OCI-LY3 (cell line): ENCODE data around the gene MAPK9.

Experiments used
- H2AFZ ChIP-seq: fragments of 200-600, 300-600 bp; shearing (Covaris generic); 2 replicates; pipeline ENCODE4 v1.6.0; 2014; ENCODE audit warnings: antibody characterized with exemption, low read depth, low read length
- H3K27ac ChIP-seq: fragments of 200-600, 300-600 bp; sonication (generic); 2 replicates; pipeline ENCODE4 v1.5.1; 2014; ENCODE audit warnings: mild to moderate bottlenecking, low read length, moderate library complexity, mixed read lengths
- H3K27me3 ChIP-seq: fragments of 200-600, 300-600 bp; sonication (generic); 2 replicates; pipeline ENCODE4 v1.6.1; 2014; ENCODE audit warnings: low read depth, low read length, mixed read lengths
- H3K36me3 ChIP-seq: fragments of 200-600, 300-600 bp; sonication (generic); replicated peaks from 2 replicates; pipeline ENCODE3; 2014; ENCODE audit warnings: low read depth, low read length, mixed read lengths
- H3K4me1 ChIP-seq: fragments of 300-600, 200-600 bp; sonication (generic); 2 replicates; pipeline ENCODE4 v1.6.1; 2014; ENCODE audit warnings: low read length, mixed read lengths
- H3K4me2 ChIP-seq: fragments of 200-600, 300-600 bp; sonication (generic); 2 replicates; pipeline ENCODE4 v1.6.1; 2014; ENCODE audit warnings: low read length, mixed read lengths
- H3K4me3 ChIP-seq: fragments of 300-600, 200-600 bp; sonication (generic); 2 replicates; pipeline ENCODE4 v1.5.1; 2014; ENCODE audit warnings: antibody characterized with exemption, mild to moderate bottlenecking, low read length, moderate library complexity
- H3K79me2 ChIP-seq: fragments of 300-600, 200-600 bp; shearing (Covaris generic); 2 replicates; pipeline ENCODE4 v1.6.1; 2014; ENCODE audit warnings: mild to moderate bottlenecking, low read length, mixed read lengths
- H3K9ac ChIP-seq: fragments of 300-600, 200-600 bp; shearing (Covaris generic); 2 replicates; pipeline ENCODE4 v1.6.0; 2014; ENCODE audit warnings: mild to moderate bottlenecking, low read length, moderate library complexity
- H3K9me3 ChIP-seq: fragments of 200-600, 300-600 bp; shearing (Covaris generic); 2 replicates; pipeline ENCODE4 v1.6.1; 2014; ENCODE audit warnings: low read length, mixed read lengths; ENCODE audit not compliant: insufficient read depth
- H4K20me1 ChIP-seq: fragments of 200-600, 300-600 bp; sonication (generic); 2 replicates; pipeline ENCODE4 v1.6.1; 2016; ENCODE audit warnings: low read length, mixed read lengths; ENCODE audit not compliant: insufficient read depth
- CTCF ChIP-seq: fragments of 200-600, 300-600 bp; sonication (generic); IDR thresholded peaks from 2 replicates; pipeline ENCODE4 v1.5.1; 2014; ENCODE audit warnings: antibody characterized with exemption, low read length, low read depth
- EZH2phosphoT487 ChIP-seq: fragments of 200-600 bp; shearing (Covaris generic); IDR thresholded peaks from 2 replicates; pipeline ENCODE4 v1.6.1; 2018; ENCODE audit warnings: antibody characterized with exemption, mixed run types, low read depth

MAPK9 gene

DNA sequence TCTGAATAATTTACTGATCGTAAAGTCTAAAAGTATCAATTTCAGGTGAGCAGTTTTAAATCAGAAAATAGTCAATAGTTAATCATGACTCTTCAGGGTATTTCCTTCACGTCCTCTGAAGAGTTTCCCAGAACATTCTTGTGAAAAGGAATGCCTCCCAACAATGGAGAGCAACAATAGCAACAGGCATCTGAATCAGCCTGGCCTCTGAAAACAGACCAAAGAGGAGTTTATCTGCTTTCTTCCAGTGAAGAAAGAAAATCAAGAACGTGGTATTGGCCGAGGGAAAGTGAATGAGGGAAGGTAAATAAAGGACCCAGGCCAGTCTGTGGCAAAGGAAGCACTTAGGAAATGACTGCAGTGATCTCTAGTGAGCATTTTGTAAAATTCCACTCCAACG is 56.8 kb downstream of the MAPK9 start:
- Histone ChIP-seq H3K4me3 (no peak overlapping the region), H3K27ac (no peak overlapping the region), H3K9ac (no peak overlapping the region), H3K9me3 (no peaks in the 10 kb centered on the region), H3K79me2 (no peaks in the 10 kb centered on the region), H3K4me1 (no peaks in the 10 kb centered on the region), H3K27me3 (no peaks in the 10 kb centered on the region), H2AFZ (no peak overlapping the region), H4K20me1 (no peaks in the 10 kb centered on the region), H3K4me2 (no peak overlapping the region), H3K36me3 (peaks cover 72% of the 10 kb centered on the region)
- TF ChIP-seq EZH2phosphoT487 (no peak), CTCF (no peak)

DNA sequence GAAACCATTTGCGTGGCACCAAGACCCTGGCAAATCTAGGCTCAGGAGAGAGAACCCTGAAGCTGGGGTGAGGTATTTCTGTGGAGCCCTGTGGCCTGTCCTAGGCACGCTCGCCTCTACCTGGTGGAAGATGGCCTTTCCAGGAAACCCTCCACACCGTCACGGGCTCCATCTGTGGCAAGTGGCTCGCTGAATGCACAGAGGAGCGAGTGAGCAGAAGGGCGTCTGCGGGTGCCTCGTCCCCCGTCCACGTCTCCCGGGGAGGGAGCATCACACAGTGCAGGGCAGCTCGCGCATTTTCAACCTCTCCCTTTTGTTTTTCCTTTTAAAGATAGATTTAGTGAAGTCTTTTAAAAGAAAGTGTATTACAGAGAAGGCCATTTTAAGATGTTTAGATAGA is 57.6 kb downstream of the MAPK9 start:
- Histone ChIP-seq H3K9me3 (no peaks in the 10 kb centered on the region), H4K20me1 (no peaks in the 10 kb centered on the region), H3K79me2 (no peaks in the 10 kb centered on the region), H3K36me3 (peaks cover 64% of the 10 kb centered on the region), H3K4me1 (no peaks in the 10 kb centered on the region), H3K27ac (no peak overlapping the region), H2AFZ (no peak overlapping the region), H3K4me2 (no peak overlapping the region), H3K27me3 (no peaks in the 10 kb centered on the region), H3K9ac (no peak overlapping the region), H3K4me3 (no peak overlapping the region)
- TF ChIP-seq CTCF (no peak), EZH2phosphoT487 (no peak)

DNA sequence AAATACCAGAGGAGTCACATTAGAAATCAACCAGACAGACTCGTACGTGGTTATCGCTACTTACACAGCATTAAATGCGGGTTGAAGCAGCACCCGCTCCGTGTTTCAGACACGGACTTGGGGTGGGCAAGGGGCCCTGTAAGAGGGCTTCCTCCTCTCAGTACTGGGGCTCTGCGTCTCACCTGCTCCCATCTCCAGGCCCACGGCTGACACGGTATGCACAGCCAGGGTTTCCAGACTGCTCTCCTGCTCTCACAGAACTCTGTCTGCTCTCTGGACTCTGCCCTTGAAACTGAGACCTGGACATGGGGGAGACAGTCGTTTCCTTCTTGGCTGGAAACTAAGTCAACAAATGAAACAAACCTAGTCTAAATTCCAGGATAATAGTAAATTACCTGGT is 58.2 kb downstream of the MAPK9 start:
- Histone ChIP-seq H3K9ac (no peak overlapping the region), H4K20me1 (no peaks in the 10 kb centered on the region), H3K27ac (no peak overlapping the region), H3K4me3 (no peak overlapping the region), H3K9me3 (no peaks in the 10 kb centered on the region), H3K4me1 (no peaks in the 10 kb centered on the region), H3K27me3 (no peaks in the 10 kb centered on the region), H2AFZ (no peak overlapping the region), H3K4me2 (no peak overlapping the region), H3K79me2 (no peaks in the 10 kb centered on the region), H3K36me3 (peaks cover 58% of the 10 kb centered on the region)
- no peak for TF ChIP-seq CTCF
- TF ChIP-seq EZH2phosphoT487: no peak

GRCh38 chr5:180230017-180230416 is 61.9 kb downstream of the MAPK9 start:
- peaks cover 41% of the 10 kb centered on the region for H3K36me3 ChIP-seq
- H3K4me3 ChIP-seq: no peak overlapping the region
- no peaks in the 10 kb centered on the region for H3K27me3 ChIP-seq
- no peak overlapping the region for H3K4me2 ChIP-seq
- TF ChIP-seq EZH2phosphoT487: no peak
- no peak for TF ChIP-seq CTCF
- H3K9me3 ChIP-seq: no peaks in the 10 kb centered on the region
- H3K27ac ChIP-seq: no peak overlapping the region
- no peak overlapping the region for H2AFZ ChIP-seq
- no peaks in the 10 kb centered on the region for H3K79me2 ChIP-seq
- H4K20me1 ChIP-seq: no peaks in the 10 kb centered on the region
- H3K4me1 ChIP-seq: no peaks in the 10 kb centered on the region
- H3K9ac ChIP-seq: no peak overlapping the region
